NCI-H510A treated with DMSO at 0.1 percent for 48 hours (cell line): Measurements from ENCODE around the gene LRRC34.

Experiments used
- DNase-seq: peaks from one replicate; lab custom pipeline; 2025; lab: John Stamatoyannopoulos, UW

LRRC34 gene

GRCh38 chr3:169813757-169814517 lies 1.2 kb upstream of the LRRC34 start:
- DNase-seq: peak; percentile 55

- peak; percentile 44 for DNase-seq
Measured at GRCh38 chr3:169813278-169813677, 574 bp upstream of the LRRC34 start.

- DNase-seq: peak; percentile 75
Measured at GRCh38 chr3:169811631-169812331, 923 bp downstream of the LRRC34 start.

- DNase-seq: no peak
Measured at GRCh38 chr3:169809230-169809795, 3.4 kb downstream of the LRRC34 start.

- DNase-seq: no peak
Measured at GRCh38 chr3:169804681-169805080, 8.0 kb downstream of the LRRC34 start.

GRCh38 chr3:169792359-169792758 lies 20.3 kb downstream of the LRRC34 start:
- DNase-seq: no peak

- DNase-seq: no peak
Measured at GRCh38 chr3:169790687-169791429, 21.8 kb downstream of the LRRC34 start.

- no peak for DNase-seq
Measured at GRCh38 chr3:169790219-169790618, 22.5 kb downstream of the LRRC34 start.

GRCh38 chr3:169787791-169788190 lies 24.9 kb downstream of the LRRC34 start:
- no peak for DNase-seq

GRCh38 chr3:169787120-169787519 lies 25.6 kb downstream of the LRRC34 start:
- DNase-seq: no peak

- DNase-seq: no peak
Measured at GRCh38 chr3:169781209-169781855, 31.4 kb downstream of the LRRC34 start.

GRCh38 chr3:169780742-169781141 lies 32.0 kb downstream of the LRRC34 start:
- no peak for DNase-seq

GRCh38 chr3:169777822-169778221 lies 34.9 kb downstream of the LRRC34 start:
- DNase-seq: no peak

GRCh38 chr3:169774186-169774585 lies 38.5 kb downstream of the LRRC34 start:
- no peak for DNase-seq

- peak; percentile 83 for DNase-seq
Measured at GRCh38 chr3:169772897-169773816, 39.5 kb downstream of the LRRC34 start, which contains the start of gene MYNN. TSS of gene MYNN (plus strand) at chr3:169773396. CDS start at chr3:169774296, 900 bp downstream.

GRCh38 chr3:169772305-169772896 lies 40.3 kb downstream of the LRRC34 start:
- peak; percentile 87 for DNase-seq

GRCh38 chr3:169771497-169772304 lies 41.0 kb downstream of the LRRC34 start:
- peak; percentile 95 for DNase-seq

GRCh38 chr3:169769287-169770181 lies 43.2 kb downstream of the LRRC34 start, which contains the start of gene ACTRT3:
TSS of gene ACTRT3 (minus strand) at chr3:169769561. CDS start at chr3:169769520, 41 bp downstream.
- DNase-seq: peak; percentile 87
